ENCODE data around the gene TCF12. TPM values are rescaled to one million over a fixed set of nuclear protein-coding genes. Genes with fewer than 3 reads are reported as not detected.

The TCF12 gene
- polyA plus RNA-seq, 1 experiment, result 447 TPM

GRCh38 chr15:57015897-57016296 is 97.5 kb downstream of the TCF12 start:
- no peak overlapping the region for H3K27ac ChIP-seq (ENCODE audit: low read depth, low read length)
- no peaks in the 10 kb centered on the region for H3K27me3 ChIP-seq (ENCODE audit: control insufficient read depth, insufficient read depth, low read length)
- no peak for TF ChIP-seq CTCF (IDR thresholded peaks at IDR 0.05; ENCODE audit: low read depth, low read length)
- no peak for DNase-seq (ENCODE audit: low read depth, low spot score)
- ChIA-PET POLR2A (no interaction called here), CTCF (no interaction called here)
- H3K4me3 ChIP-seq (ENCODE audit: low read depth, low read length), result no peak overlapping the region
- H3K9me3 ChIP-seq (ENCODE audit: control insufficient read depth, insufficient read depth, low read length), result no peaks in the 10 kb centered on the region

- POLR2A ChIA-PET, result no interaction called here
- TF ChIP-seq CTCF (IDR thresholded peaks at IDR 0.05; ENCODE audit: low read depth, low read length), result 0 out of 2 replicates have a peak, but pooled peaks have one; percentile 22
- H3K4me3 ChIP-seq (ENCODE audit: low read depth, low read length), result no peak overlapping the region
- no peak for DNase-seq (ENCODE audit: low read depth, low spot score)
- no peaks in the 10 kb centered on the region for H3K9me3 ChIP-seq (ENCODE audit: control insufficient read depth, insufficient read depth, low read length)
- H3K27me3 ChIP-seq (ENCODE audit: control insufficient read depth, insufficient read depth, low read length), result no peaks in the 10 kb centered on the region
- H3K27ac ChIP-seq (ENCODE audit: low read depth, low read length), result no peak overlapping the region
- CTCF ChIA-PET, result no interaction called here
Observed at GRCh38 chr15:57017024-57017423, 98.6 kb downstream of the TCF12 start.

- no peak overlapping the region for H3K4me3 ChIP-seq (ENCODE audit: low read depth, low read length)
- POLR2A ChIA-PET, result interaction anchor here (0.6 kb wide), 2 partner anchors 125 to 989 kb away, joined by 4 to 5 read pairs; no protein-coding TSS in a partner anchor
- no peak overlapping the region for H3K27ac ChIP-seq (ENCODE audit: low read depth, low read length)
- no peaks in the 10 kb centered on the region for H3K9me3 ChIP-seq (ENCODE audit: control insufficient read depth, insufficient read depth, low read length)
- no peaks in the 10 kb centered on the region for H3K27me3 ChIP-seq (ENCODE audit: control insufficient read depth, insufficient read depth, low read length)
- CTCF ChIA-PET, result interaction anchor here (0.5 to 1.7 kb wide), 3 partner anchors 14 to 275 kb away, joined by 3 to 4 read pairs (median 3); no protein-coding TSS in a partner anchor
- TF ChIP-seq CTCF (IDR thresholded peaks at IDR 0.05; ENCODE audit: low read depth, low read length), result no peak
- no peak for DNase-seq (ENCODE audit: low read depth, low spot score)
Observed at GRCh38 chr15:57018151-57018550, 99.7 kb downstream of the TCF12 start.

GRCh38 chr15:57019496-57020160 is 101.2 kb downstream of the TCF12 start:
- H3K27ac ChIP-seq (ENCODE audit: low read depth, low read length), result no peak overlapping the region
- POLR2A ChIA-PET, result no interaction called here
- CTCF ChIA-PET, result interaction anchor here (1.5 to 1.7 kb wide), 2 partner anchors 14 to 119 kb away, joined by 4 read pairs; no protein-coding TSS in a partner anchor
- no peaks in the 10 kb centered on the region for H3K27me3 ChIP-seq (ENCODE audit: control insufficient read depth, insufficient read depth, low read length)
- DNase-seq (ENCODE audit: low read depth, low spot score), result no peak
- H3K4me3 ChIP-seq (ENCODE audit: low read depth, low read length), result no peak overlapping the region
- TF ChIP-seq CTCF (IDR thresholded peaks at IDR 0.05; ENCODE audit: low read depth, low read length), result no peak
- no peaks in the 10 kb centered on the region; the same call in 1 of the 2 replicates for H3K9me3 ChIP-seq (ENCODE audit: control insufficient read depth, insufficient read depth, low read length)

- no peak for DNase-seq (ENCODE audit: low read depth, low spot score)
- no peak for TF ChIP-seq CTCF (IDR thresholded peaks at IDR 0.05; ENCODE audit: low read depth, low read length)
- Histone ChIP-seq H3K27ac (ENCODE audit: low read depth, low read length) (no peak overlapping the region), H3K27me3 (ENCODE audit: control insufficient read depth, insufficient read depth, low read length) (no peaks in the 10 kb centered on the region), H3K4me3 (ENCODE audit: low read depth, low read length) (no peak overlapping the region), H3K9me3 (ENCODE audit: control insufficient read depth, insufficient read depth, low read length) (no peaks in the 10 kb centered on the region; the same call in 1 of the 2 replicates)
- ChIA-PET CTCF (interaction anchor here (0.9 to 1.4 kb wide), 3 partner anchors 113 to 534 kb away, joined by 3 to 4 read pairs (median 3); no protein-coding TSS in a partner anchor), POLR2A (no interaction called here)
Observed at GRCh38 chr15:57025264-57025926, 107.0 kb downstream of the TCF12 start.

Measured in AG04450 (cell line).